ENCODE data around the gene NKX3-2. TPM values are rescaled to one million over a fixed set of nuclear protein-coding genes. Genes with fewer than 3 reads are reported as not detected.
"Not testable (repeated sequence)": the region's sequence is repeated elsewhere in the genome, so short reads cannot be mapped to it uniquely, and the experiment has no call there.

Gene NKX3-2
- total RNA-seq, 4 donors from 2014 or later, result 0.78 TPM; not detected in 3

GRCh38 chr4:13577660-13578059 lies 33.4 kb upstream of the NKX3-2 start:
- TF ChIP-seq POLR2A (IDR thresholded peaks at IDR 0.05) (no peak), CTCF (IDR thresholded peaks at IDR 0.05) (no peak)
- 99 to 100% methylated on average over 3 of the region's 3 CpGs for WGBS, 2 donors
- H3K4me3 ChIP-seq (ENCODE audit: low read depth, poor library complexity, severe bottlenecking), result no peak overlapping the region
- intact Hi-C loops (cut with DNase I; ENCODE audit: low total_unique reads), result no loop called here
- no peak for DNase-seq (ENCODE audit: low spot score in 2 of 2)

- 90 to 94% methylated on average over 2 of the region's 2 CpGs for WGBS, 2 donors
- no peak for TF ChIP-seq POLR2A (IDR thresholded peaks at IDR 0.05)
- no peak for TF ChIP-seq CTCF (IDR thresholded peaks at IDR 0.05)
- no peak for DNase-seq (ENCODE audit: low spot score in 2 of 2)
- intact Hi-C loops (cut with DNase I; ENCODE audit: low total_unique reads), result no loop called here
- no peak overlapping the region for H3K4me3 ChIP-seq (ENCODE audit: low read depth, poor library complexity, severe bottlenecking)
These were observed 26.6 kb upstream of the NKX3-2 start for GRCh38 chr4:13570916-13571315.

GRCh38 chr4:13567125-13567524 lies 22.8 kb upstream of the NKX3-2 start:
- intact Hi-C loops (cut with DNase I; ENCODE audit: low total_unique reads), result no loop called here
- no peak for DNase-seq (ENCODE audit: low spot score in 2 of 2)
- TF ChIP-seq CTCF (IDR thresholded peaks at IDR 0.05) (no peak), POLR2A (IDR thresholded peaks at IDR 0.05) (no peak)
- WGBS, 2 donors, result 92 to 99% methylated on average over 5 of the region's 5 CpGs
- no peak overlapping the region for H3K4me3 ChIP-seq (ENCODE audit: low read depth, poor library complexity, severe bottlenecking)

- no peak for DNase-seq (ENCODE audit: low spot score in 2 of 2)
- H3K4me3 ChIP-seq (ENCODE audit: low read depth, poor library complexity, severe bottlenecking), result no peak overlapping the region
- TF ChIP-seq POLR2A (IDR thresholded peaks at IDR 0.05), result no peak
- no peak for TF ChIP-seq CTCF (IDR thresholded peaks at IDR 0.05)
- intact Hi-C loops (cut with DNase I; ENCODE audit: low total_unique reads), result no loop called here
- WGBS, 2 donors, result 86 to 98% methylated on average over 1 of the region's 1 CpG
These were observed 18.6 kb upstream of the NKX3-2 start for GRCh38 chr4:13562876-13563275.

- intact Hi-C loops (cut with DNase I; ENCODE audit: low total_unique reads), result no loop called here
- no peak for DNase-seq (ENCODE audit: low spot score in 2 of 2)
- 68 to 69% methylated on average over 4 of the region's 4 CpGs for WGBS, 2 donors
- TF ChIP-seq CTCF (IDR thresholded peaks at IDR 0.05) (no peak), POLR2A (IDR thresholded peaks at IDR 0.05) (no peak)
- H3K4me3 ChIP-seq (ENCODE audit: low read depth, poor library complexity, severe bottlenecking), result no peak overlapping the region
These were observed 17.4 kb upstream of the NKX3-2 start for GRCh38 chr4:13561673-13562072.

- DNase-seq (ENCODE audit: low spot score in 2 of 2); H3K4me3 ChIP-seq (ENCODE audit: low read depth, poor library complexity, severe bottlenecking); intact Hi-C loops (cut with DNase I; ENCODE audit: low total_unique reads): not testable (repeated sequence)
- 63 to 74% methylated on average over 5 of the region's 5 CpGs for WGBS, 2 donors
These were observed 15.8 kb upstream of the NKX3-2 start for GRCh38 chr4:13560111-13560510.
